SIG-M5 (cell line): ENCODE results near the gene ACO2.
"Not testable (repeated sequence)": the region's sequence is repeated elsewhere in the genome, so short reads cannot be mapped to it uniquely, and the experiment has no call there.

Experiments used
- DNase-seq: peaks from one replicate; lab custom pipeline; 2025; lab: John Stamatoyannopoulos, UW

The ACO2 gene

DNA sequence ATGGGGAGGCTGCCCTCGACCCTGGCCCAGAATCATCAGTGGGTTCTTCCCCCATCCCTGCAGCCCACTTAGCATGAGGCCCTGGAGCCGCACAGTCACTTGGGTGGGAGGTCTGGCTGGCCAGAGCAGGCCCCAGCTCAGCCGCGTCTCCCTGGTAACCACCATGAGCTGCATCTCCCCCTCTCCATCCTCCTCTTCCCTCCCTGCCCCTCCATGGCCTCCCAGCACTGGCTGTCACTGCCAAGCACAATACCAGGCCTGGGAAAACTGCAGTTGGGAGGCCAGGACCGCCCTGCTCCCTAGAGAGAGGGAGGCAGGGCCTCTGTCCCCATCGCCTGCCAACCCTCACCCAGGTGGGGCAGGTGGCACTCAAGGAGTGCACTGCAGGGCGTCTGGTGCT, 99.9 kb downstream of the ACO2 start:
- no peak for DNase-seq

DNA sequence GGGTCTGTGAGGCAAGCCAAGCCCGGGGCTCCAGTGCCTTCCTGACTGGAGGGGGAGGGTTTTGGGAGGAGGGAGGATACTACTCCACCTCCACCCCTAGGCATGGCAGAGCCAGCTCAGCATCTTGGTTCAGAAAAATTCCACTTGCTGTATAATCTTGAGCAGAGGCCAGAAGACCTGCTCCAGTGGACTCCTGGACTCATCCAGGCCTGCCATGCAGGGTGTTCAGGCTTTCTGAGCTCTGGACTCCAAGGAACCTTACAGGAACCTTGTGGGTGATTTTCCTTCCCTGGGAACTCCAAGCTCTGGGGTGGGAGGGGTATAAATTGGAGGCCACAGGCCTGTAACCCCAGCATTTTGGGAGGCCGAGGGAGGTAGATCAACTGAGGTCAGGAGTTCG, 101.3 kb downstream of the ACO2 start:
- DNase-seq = no peak

DNA sequence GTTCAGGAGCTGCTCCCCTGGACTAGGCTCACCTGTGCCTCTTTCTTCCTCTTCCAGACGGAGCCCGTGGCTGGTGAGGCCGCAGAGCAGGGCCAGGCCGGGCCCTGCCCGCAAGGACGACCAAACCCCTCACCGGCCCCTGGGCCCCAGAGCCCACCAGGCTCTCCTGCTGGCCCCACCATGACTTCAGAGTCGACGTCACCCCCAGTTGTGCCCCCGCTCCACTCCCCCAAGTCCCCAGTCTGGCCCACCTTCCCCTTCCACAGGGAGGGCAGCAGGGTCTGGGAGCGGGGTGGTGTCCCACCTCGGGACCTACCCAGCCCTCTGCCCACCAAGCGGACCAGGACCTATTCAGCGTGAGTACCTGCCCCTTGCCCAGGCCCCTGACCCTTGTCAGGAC, 102.9 kb downstream of the ACO2 start:
- no peak for DNase-seq

DNA sequence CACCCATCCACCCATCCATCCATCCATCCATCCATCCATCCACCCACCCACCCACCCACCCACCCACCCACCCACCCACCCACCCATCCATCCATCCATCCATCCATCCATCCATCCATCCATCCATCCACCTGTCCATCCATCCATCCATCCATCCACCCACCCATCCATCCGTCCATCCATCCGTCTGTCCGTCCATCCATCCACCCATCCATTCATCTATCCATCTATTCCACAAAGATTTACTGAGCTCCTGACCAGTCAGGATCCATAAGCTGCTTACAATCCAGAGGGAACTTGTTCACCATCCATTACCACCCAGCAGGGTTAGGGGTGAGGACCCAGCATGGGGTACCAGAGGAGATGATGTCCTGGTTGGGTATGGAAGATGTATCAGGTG, 103.4 kb downstream of the ACO2 start:
- not testable (repeated sequence) for DNase-seq

DNA sequence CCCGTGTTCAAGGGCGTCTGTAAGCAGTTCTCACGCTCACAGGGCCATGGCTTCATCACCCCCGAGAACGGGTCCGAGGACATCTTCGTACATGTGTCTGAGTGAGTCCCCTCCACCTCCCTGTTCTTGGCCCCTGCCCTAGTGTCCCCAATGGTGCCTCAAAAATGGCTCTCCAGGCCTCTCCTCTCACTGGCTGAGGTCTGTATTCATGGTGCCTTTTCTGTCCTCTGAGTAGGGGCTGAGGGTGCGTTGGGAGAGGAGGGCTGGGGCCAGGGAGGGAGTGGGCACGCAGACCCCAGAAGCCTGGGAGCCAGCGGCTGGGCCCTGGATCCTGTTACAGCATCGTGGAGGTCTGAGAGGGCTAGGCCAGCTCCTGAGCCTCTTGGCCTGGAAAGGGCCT, 104.8 kb downstream of the ACO2 start:
- no peak for DNase-seq

DNA sequence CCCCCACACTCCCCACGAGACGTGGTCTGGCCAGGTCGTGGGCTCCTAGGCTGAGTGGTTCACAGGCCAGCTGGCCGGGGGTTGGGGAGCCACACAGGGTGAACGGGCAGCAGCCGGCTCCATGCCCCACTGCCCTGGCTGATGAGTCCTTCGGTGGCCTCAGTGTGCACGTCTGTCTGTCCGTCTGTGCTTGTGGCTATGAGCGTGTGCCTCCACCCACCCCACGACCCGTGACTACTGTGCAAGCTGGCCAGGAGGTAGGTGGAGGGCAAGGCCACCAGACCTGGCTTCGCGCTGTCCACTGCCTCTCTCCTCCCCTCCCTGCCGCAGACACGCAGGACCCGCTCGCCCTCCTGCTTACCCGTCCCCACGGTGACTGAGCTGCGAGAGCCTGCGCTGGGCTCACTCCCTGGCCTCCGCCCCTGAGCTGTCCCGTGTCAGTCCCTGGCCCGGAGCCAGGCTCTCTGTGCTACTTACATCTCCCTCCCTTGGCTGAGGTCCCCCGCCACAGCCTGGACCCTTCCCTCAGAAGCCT, 106.0 kb downstream of the ACO2 start:
- no peak for DNase-seq

DNA sequence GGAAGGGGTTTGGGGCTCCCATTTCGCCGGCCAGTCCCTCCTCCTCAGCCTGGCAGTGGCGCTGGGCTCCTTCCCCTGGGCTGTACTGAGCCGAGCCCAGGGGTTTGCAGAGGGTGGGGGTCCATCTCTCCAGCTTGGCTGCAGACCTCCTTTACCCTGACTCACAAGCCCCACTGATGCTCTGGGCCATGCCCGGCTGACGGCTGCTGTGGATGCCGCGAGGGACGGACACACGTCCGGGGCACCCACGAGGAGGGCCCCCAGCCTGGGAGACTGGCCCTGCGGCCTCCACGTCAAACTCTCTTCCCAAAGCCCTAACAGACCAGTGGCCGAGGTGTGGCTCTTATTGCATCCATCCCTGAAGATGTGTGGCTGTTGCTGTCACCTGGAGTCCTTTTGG, 106.6 kb downstream of the ACO2 start:
- no peak for DNase-seq

DNA sequence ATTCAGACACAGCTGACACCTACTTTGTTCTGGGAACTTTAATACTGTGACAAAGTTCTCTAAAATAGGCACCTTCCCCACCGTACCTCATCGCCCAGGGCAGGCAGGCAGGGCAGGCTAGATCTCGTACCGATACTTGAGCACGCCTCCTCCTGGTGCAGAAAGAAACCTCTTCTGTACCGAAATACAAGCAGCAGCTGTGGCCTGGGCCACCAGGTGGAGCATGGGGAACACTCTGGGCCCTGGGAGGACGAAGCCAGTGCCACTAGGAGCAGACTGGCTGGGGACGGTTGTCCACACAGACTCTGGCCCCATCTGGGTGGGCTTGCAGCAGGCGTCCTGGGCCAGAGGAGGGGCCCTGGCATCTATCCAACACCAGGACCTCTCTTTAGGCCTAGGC, 108.0 kb downstream of the ACO2 start:
- DNase-seq = no peak

DNA sequence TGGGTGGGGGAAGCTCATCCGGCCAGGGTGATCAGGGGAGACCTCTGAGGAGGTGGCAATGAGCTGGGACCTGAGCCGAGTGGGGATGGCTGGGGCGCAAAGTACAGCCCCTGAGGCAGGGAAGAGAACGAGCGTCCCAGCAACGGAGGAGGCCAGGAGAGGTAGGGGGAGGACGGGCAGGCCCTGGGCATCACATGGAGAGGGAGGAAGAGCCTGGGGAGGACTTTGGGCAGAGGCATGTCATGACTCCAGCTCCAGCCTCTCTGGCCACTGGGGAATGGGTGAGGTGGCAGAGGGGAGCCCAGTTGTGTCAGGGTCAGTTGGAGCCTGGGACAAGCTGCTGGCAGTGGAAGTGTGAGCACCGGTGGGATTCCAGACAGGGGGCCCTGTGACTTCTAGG, 109.2 kb downstream of the ACO2 start:
- no peak for DNase-seq
